ENCODE data around the gene STARD3. TPM values are rescaled to one million over a fixed set of nuclear protein-coding genes. Genes with fewer than 3 reads are reported as not detected.

The STARD3 gene
- total RNA-seq, 6 experiments from 2014 or later = 44.0 to 52.3 (median 46.3) TPM

- Mint-ChIP-seq H3K4me3 (no peak overlapping the region), H3K4me1 (ENCODE audit: low read depth) (peaks cover 23% of the 10 kb centered on the region), H3K9me3 (no peaks in the 10 kb centered on the region), H3K36me3 (ENCODE audit: low read depth) (no peaks in the 10 kb centered on the region), H3K27ac (no peak overlapping the region), H3K27me3 (ENCODE audit: insufficient read depth) (peaks cover 2% of the 10 kb centered on the region; the same call in 1 of the 2 replicates)
- no peak for DNase-seq
- TF ChIP-seq, protein P1, sequence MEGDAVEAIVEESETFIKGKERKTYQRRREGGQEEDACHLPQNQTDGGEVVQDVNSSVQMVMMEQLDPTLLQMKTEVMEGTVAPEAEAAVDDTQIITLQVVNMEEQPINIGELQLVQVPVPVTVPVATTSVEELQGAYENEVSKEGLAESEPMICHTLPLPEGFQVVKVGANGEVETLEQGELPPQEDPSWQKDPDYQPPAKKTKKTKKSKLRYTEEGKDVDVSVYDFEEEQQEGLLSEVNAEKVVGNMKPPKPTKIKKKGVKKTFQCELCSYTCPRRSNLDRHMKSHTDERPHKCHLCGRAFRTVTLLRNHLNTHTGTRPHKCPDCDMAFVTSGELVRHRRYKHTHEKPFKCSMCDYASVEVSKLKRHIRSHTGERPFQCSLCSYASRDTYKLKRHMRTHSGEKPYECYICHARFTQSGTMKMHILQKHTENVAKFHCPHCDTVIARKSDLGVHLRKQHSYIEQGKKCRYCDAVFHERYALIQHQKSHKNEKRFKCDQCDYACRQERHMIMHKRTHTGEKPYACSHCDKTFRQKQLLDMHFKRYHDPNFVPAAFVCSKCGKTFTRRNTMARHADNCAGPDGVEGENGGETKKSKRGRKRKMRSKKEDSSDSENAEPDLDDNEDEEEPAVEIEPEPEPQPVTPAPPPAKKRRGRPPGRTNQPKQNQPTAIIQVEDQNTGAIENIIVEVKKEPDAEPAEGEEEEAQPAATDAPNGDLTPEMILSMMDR (IDR thresholded peaks at IDR 0.05) = no peak
Observed at GRCh38 chr17:39648616-39649366, 11.8 kb downstream of the STARD3 start.

- Mint-ChIP-seq H3K27me3 (ENCODE audit: insufficient read depth) (peaks cover 2% of the 10 kb centered on the region; the same call in 1 of the 2 replicates), H3K27ac (no peak overlapping the region), H3K36me3 (ENCODE audit: low read depth) (no peaks in the 10 kb centered on the region), H3K9me3 (no peaks in the 10 kb centered on the region), H3K4me3 (no peak overlapping the region), H3K4me1 (ENCODE audit: low read depth) (peaks cover 21% of the 10 kb centered on the region)
- no peak for DNase-seq
- TF ChIP-seq, protein P1 (IDR thresholded peaks at IDR 0.05) = no peak
Observed at GRCh38 chr17:39650121-39650579, 13.2 kb downstream of the STARD3 start.

- peaks cover 2% of the 10 kb centered on the region; the same call in 1 of the 2 replicates for H3K27me3 Mint-ChIP-seq (ENCODE audit: insufficient read depth)
- H3K27ac Mint-ChIP-seq = no peak overlapping the region; the same call in 1 of the 2 replicates
- H3K36me3 Mint-ChIP-seq (ENCODE audit: low read depth) = no peaks in the 10 kb centered on the region
- H3K9me3 Mint-ChIP-seq = no peaks in the 10 kb centered on the region
- peaks cover 21% of the 10 kb centered on the region for H3K4me1 Mint-ChIP-seq (ENCODE audit: low read depth)
- no peak overlapping the region for H3K4me3 Mint-ChIP-seq
- TF ChIP-seq, protein P1 (IDR thresholded peaks at IDR 0.05) = no peak
- DNase-seq = no peak
Observed at GRCh38 chr17:39651923-39652586, 15.1 kb downstream of the STARD3 start.

DNA sequence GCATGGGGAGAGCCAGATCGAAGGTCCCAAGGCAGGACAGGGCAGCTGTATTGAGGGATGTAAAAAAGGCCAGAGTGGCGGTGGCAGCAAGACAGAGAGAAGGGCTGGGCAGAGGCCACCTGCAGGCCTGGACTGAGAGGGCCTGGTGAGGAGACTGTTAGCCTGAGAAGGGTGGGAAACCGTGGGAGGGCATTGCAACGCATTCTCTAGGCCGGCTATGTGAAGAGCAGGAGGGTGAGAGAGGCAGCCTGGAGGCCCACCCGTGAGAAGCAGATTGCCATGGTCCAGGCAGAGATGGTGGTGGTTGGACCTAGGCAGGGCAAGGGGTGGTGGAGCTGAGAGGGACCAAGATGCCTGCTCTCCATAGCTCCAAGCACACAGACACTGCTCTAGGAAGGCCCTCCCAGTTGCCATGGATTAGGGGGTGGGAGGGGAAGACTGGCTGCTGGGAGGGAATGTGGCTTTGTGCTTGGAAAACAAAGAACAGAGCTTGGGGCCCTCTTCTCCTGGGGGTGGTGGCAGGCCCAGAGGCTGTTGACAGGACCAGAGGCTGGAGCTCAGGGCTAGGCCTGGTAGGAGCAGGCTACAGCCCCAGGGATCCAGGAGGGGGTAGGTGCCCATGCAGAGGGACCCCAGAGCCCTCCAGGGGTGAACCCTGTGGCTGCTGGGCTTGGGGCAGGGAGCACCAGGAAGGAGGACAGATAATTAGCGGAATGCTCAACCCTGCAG lies 15.8 kb downstream of the STARD3 start:
- Mint-ChIP-seq H3K4me1 (ENCODE audit: low read depth) (peaks cover 21% of the 10 kb centered on the region), H3K9me3 (no peaks in the 10 kb centered on the region), H3K27me3 (ENCODE audit: insufficient read depth) (peaks cover 2% of the 10 kb centered on the region; the same call in 1 of the 2 replicates), H3K27ac (no peak overlapping the region; the same call in none of the 2 replicates), H3K36me3 (ENCODE audit: low read depth) (no peaks in the 10 kb centered on the region), H3K4me3 (no peak overlapping the region)
- TF ChIP-seq, protein P1 (IDR thresholded peaks at IDR 0.05) = no peak
- DNase-seq = no peak

DNA sequence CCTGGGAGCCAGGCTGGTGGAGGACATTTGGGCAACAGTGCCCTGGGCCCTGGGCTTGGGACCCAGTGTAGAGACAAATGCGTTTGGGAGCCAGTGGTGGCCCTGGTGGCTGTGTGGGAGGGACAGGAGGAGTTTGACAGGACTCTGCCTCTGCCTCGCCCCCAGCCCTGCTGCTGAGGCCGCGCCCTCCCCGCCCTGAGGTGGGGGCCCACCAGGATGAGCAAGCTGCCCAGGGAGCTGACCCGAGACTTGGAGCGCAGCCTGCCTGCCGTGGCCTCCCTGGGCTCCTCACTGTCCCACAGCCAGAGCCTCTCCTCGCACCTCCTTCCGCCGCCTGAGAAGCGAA lies 16.3 kb downstream of the STARD3 start:
- H3K27ac Mint-ChIP-seq = no peak overlapping the region
- no peaks in the 10 kb centered on the region for H3K36me3 Mint-ChIP-seq (ENCODE audit: low read depth)
- no peaks in the 10 kb centered on the region for H3K9me3 Mint-ChIP-seq
- H3K4me3 Mint-ChIP-seq = no peak overlapping the region
- TF ChIP-seq, protein P1 (IDR thresholded peaks at IDR 0.05) = no peak
- H3K27me3 Mint-ChIP-seq (ENCODE audit: insufficient read depth) = peaks cover 2% of the 10 kb centered on the region; the same call in 1 of the 2 replicates
- H3K4me1 Mint-ChIP-seq (ENCODE audit: low read depth) = peaks cover 21% of the 10 kb centered on the region
- no peak for DNase-seq

Data from HFFc6 (cell line).